Dedifferentiated amniotic fluid mesenchymal stem cell (primary cell): ENCODE measurements around the gene PNMA8A.
"Not testable (repeated sequence)": the region's sequence is repeated elsewhere in the genome, so short reads cannot be mapped to it uniquely, and the experiment has no call there.

ENCODE experiments used
- DNase-seq: peaks from one replicate; pipeline ENCODE4 v3.0.0-alpha.2; 2016; ENCODE audit errors: extremely low spot score

The PNMA8A gene

DNA sequence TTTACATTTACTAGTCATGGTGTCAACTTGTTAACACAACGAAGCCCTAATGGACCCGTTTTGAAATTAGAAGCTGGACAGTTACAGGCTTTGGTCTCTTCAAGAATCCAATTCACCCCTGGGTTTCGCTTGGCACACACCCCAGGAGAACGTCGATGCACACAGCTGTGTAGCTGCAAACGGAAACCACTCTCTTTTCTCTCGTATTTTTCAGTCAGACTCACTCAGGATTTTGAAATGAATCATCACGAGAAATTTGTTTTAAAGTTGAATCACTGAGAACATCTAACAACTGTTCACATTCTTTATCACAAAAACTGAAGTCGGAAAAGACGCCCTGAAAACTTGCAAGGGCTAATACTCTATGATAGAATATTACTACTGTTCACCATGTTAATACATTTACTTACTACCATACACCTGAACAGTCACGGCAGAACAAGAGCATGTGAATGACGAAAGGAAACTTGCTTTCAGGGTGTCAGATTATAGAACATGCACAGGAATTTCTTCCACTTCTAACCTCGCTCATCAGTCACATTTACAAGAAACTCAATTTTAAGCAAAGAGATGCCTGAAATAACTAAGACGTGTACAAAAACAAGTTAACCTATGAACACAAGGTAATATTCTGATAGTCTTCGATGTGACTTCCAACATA is 4.7 kb downstream of the PNMA8A start:
- DNase-seq, result peak; percentile 76

DNA sequence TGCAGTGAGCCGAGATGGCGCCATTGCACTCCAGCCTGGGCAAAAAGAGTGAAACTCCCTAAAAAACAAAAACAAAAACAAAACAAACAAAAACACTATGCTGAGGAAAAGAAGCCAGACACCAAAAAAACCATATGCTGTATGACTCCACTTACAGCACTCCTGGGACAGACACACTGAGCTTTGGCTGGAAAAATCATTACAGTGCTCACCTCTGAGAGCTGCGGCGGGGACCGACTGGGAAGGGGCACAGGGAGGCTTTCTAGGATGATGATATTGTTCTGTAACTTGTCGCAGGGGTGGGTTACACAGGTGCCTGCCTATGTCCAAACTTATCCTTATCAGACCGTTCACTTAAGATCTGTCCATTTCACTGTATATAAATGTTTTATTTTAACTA is 7.8 kb downstream of the PNMA8A start:
- no peak for DNase-seq

DNA sequence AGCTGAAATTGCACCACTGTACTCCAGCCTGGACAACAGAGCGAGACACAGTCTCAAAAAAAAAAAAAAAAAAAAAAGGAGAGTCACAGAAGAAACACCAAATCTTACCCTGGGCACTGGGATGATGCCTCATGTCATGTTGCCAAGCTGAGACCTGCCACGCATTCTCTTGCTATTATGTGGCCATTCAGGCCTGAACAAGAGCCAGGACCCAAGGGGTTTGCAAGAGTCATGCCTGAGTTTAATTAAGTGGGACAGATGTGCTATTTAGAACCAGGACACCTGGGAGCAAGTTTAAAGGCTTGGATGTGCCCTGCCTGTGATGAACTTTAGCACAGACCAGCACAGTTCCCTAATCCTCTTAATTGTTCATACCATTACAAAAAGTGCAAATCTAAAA is 9.8 kb downstream of the PNMA8A start:
- no peak for DNase-seq

DNA sequence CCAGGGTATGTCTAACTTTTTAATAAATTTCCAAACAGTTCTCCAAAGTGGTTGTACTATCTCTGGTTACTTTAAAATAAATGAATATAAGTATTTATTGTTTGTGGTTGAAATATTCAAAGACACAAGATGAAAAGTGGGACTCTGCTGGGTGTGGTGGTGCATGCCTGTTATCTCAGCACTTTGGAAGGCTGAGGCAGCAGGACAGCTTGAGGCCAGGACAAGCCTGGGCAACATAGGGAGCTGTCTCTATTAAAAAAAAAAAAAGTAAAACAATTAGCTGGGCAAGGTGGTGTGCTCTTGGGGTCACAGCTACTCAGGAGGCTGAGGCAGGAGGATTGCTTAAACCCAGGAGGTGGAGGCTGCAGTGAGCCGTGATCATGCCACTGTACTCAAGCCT is 10.4 kb downstream of the PNMA8A start:
- no peak for DNase-seq

DNA sequence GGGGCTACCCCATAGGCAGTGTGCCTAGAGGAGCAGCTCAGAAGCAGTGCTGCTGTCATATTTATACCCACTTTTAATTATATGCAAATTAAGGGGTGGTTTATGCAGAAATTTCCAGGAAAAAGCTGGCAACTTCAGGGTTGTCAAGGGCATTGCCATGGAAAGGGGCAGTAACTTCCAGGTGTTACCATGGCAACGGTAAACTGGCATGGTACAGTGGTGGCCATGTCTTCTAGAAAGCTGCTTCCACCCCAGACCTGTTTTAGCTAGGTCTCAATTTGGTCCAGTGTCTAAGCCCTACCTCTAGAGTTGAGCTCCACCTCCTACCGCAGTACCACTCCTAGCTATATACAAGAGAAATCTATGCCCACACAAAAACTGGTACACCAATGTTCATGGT is 11.3 kb downstream of the PNMA8A start:
- no peak for DNase-seq

DNA sequence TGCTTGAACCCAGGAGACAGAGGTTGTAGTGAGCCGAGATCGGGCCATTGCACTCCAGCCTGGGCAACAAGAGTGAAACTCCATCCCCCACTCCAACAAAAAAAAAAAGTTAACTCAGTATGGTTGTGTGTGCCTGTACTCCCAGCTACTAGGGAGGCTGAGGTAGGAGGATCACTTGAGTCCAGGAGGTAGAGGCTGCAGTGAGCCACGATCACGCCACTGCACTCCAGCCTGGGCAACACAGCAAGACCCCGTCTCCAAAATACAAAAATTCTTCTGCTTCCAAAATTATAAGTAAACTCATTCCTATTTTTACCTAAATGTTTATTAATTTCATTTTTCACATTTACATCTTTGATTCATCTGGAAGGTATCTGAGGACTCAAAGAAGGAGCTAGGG is 14.4 kb downstream of the PNMA8A start:
- DNase-seq, result no peak

DNA sequence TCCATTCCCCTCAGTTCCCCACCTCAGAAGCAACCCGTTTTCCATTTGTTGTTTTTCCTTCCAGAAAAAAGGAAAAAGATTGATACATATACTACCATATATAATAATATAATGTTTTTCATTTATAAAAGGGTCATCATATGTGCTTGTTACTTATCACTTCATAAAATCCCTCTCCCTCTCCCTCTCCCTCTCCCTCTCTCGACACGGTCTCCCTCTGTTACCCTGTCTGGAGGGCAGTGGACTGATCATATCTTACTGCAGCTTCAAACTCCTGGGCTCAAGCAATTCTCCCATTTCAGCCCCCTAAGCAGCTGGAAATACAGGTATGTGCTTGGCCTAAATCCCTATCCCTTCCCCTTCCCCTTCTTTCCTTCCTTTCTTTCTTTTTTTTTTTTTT is 17.1 kb downstream of the PNMA8A start:
- no peak for DNase-seq

DNA sequence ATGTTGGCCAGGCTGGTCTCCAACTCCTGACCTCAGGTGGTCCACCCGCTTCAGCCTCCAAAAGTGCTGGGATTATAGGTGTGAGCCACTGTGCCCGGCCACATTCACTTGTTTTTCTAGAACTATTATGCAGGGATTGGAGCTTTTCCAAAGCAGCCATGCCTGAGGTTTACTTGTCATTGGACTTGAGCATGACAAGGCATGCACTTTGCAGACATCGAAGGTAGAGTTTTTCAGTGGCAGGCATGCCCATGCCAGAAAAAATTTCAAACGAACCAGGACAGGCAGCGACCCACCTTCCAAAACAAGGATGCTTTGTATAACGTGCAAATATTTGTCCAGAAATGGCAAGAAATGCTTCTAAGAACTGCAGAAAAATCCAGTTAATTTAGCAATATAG is 17.7 kb downstream of the PNMA8A start:
- DNase-seq, result no peak

DNA sequence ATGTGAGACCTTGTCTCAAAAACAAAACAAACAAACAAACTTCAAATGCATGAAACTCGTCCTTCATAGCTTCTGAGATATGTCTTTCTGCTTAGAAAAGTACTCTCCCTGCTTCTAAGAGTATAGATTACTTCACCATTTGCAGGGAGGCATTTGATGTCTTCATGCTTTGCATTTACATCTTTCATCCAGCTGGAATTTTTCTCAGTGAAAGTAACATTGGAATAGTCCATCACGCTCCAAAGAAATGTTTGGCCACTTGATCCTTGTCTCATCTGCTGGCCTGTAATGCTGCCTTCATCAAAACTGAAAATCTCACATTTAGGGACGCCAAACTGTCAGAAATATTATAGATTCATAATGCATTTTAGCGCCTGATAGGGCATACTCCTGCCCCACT is 19.2 kb downstream of the PNMA8A start:
- no peak for DNase-seq

DNA sequence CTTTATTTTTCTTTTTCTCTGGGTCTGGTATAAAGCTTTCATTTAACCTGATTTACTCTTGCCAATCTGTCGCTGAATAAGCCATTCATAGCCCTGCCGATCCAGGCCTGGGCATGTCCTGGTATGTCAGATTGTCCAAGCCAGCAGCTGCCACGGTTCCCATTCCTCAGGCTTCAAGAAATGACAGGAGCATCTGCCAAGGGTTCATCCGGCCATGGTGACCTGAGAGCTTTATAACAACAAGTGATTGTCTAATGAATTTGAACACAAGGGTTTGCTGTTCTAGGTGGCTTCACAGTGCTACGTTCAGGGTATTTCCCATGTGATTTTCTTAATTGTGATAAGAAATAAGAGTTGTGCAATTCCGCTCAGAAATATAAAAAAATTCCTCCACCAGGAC is 20.0 kb downstream of the PNMA8A start:
- DNase-seq, result no peak

DNA sequence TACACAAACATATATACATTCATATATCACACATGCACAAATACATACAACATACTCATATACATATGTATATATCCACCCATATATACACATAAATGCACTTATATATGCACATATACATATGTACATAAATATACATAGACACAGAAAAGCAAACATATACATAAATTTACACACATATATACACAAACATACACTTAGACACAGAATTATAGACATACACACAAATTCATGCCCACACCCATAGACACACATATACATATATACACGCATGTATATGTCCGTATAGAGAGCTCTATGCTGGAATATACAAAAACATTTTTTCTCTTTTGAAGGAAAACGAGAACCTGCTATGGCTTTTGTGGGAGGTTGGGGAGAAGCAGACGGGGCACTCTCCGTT is 20.6 kb downstream of the PNMA8A start:
- DNase-seq, result no peak

DNA sequence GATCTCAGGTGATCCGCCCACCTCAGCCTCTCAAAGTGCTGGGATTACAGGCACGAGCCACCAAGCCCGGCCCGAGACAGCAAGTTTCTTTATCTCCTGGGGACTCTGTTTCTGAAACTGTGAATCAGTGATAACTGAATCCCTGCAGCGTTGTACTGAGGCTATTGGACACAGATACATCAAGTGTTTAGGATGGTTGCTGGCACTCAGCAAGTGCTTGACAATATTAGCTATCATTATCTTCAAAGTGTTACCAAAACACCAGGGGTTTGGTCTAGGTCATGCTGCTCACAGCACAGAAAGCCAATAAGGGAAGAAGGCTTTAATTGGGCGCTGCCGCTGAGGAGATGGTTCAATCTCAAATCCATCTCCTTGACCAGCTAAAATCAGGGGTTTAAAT is 22.1 kb downstream of the PNMA8A start:
- DNase-seq, result no peak

DNA sequence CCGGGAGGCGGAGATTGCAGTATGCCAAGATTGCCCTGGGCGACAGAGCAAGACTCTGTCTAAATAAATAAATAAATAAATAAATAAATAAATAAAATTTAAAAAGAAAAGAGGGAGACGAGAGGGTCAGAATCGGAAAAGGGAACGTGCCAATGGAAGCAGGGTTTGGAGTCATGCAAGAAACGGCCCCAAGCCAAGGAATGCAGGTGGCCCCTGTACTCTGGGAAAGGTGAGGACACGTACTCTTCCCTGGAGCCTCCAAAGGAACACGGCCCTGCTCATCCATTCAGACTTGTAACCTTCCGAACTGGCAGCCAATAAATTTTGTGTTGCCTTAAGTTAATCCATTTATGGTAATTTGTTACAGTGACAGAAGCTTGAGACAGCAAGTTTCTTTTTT is 22.8 kb downstream of the PNMA8A start:
- DNase-seq, result no peak

DNA sequence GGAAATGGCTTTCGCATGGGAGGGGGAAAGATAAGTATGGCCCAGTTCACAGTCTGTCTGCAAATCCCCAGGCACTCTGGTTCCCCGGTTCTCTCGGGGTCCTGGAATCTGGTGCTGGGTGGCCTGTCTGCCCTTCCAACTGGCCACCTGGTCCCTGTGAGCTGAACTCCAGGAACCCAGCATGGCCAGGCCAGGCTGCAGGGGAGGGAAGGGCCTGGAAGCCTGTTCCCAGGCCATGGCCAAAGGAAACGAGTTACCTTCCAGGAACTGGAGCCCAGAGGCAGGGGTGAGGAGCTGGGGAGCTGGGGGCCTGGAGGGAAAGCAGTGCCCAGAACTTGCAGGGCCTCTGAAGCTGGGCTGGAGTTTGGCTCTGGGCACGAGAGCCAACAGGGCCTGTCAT is 23.5 kb downstream of the PNMA8A start:
- no peak for DNase-seq

DNA sequence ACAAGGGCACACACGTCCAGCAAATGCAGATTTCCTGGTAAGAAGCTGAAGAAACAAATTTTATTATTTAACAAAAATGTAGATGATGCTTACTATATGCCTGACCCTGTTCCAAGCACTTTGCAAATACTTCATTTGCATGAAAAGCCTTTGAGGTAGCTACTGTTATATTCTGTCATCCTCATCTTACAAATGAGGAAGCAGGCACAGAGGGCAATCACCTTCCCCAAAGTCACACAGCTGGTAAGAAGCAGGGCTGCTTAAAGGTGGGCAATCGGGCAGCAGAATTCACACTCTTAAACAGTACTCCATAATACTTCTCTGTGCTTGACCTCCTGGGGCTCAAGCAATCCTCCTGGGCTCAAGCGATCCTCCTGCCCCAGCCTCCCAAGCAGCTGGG is 24.4 kb downstream of the PNMA8A start:
- DNase-seq, result no peak

DNA sequence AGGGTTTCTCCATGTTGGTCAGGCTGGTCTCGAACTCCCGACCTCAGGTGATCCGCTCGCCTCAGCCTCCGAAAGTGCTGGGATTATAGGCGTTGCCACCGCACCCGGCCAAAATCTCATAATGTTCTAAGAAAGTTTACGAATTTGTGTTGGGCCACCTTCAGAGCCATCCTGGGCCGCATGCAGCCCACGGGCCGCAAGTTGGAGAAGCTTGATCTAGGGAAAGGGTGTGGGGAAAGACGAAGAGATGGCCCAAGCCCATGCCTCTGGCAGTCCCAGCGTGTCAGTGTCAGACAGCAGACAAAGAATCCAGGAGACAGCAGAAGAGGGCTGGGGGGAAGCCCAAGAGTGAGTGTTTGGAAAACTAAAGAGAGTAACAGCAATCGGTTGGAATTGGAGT is 25.3 kb downstream of the PNMA8A start:
- no peak for DNase-seq

DNA sequence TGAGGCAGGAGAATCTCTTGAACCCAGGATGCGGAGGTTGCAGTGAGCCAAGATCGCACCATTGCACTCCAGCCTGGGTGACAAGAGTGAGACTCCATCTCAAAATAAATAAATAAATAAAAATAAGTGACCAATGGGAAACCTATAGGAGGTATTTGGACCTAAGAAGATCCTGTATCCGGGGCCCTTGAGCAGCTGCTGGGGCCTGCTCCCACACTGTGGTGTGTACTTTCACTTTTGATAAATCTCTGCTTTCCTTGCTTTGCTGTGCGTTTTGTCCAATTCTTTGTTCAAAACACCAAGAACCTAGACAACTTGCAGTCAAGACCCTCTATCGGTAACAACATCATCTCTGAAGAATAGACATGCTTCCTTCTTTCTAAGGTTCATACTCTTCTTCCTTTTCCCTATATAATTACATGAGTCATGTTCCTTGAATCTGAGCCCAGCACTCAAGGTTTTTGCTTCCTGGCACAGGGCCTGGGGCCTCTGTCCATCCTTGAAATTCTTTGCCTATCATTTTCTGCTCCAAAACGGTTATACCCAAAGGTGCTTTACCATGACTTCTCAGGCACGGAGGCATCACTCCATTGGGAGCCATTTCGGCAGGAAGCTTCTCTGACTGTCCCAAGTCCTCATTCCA is 28.4 kb downstream of the PNMA8A start:
- DNase-seq, result peak; percentile 68

DNA sequence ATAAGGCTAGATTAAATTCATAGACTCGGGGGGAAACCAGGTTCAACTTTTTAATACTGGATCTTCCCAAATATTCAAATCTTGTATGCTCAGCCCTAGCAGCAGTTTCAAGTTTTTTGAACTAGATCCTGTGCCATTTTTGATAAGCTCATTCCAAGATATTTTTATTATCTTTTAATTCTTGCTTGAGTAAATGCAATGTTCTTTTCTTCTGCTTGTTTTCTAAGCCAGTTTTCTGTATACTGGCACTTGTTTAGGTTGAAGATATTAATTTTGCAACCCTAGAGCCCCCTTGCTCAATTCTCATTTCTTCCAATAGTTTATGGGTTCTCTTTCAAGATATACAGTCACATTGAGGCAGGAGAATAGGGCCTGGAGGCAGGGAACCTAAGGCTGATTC is 29.5 kb downstream of the PNMA8A start:
- no peak for DNase-seq

DNA sequence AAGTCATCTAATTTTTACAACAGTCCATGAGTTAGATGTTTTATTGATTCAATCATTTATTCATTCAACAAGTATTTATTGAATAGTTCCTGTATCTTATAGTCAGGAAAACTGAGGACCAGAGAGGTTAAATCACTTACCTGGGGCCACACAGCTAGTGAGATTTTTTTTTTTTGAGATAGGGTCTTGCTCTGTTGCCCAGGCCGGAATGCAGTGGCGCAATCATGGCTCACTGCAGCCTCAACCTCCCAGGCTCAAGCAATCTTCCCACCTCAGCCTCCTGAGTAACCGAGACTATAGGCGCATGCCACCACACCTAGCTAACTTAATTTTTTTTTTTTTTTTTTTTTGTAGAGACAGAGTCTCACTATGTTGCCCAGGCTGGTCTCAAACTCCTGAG is 35.7 kb downstream of the PNMA8A start:
- not testable (repeated sequence) for DNase-seq

DNA sequence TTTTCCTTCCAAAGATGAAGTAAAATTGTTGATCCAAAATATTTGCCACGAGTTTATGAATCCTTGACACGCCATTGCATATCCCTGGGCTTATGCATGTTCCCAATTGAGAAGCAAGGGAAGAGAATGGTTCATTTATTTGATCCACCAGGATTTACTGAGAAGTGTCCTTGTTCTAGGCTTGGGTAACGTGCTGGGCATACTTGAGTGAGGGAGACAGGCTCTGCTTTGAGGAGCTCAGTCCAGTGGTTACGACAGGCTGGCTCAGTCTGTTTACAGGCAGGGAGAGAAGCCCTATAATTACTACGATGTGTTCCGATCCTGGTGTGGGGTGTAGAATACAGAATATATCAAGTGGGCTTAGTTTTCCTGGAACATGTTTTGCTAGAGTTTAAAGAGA is 36.4 kb downstream of the PNMA8A start:
- DNase-seq, result no peak

DNA sequence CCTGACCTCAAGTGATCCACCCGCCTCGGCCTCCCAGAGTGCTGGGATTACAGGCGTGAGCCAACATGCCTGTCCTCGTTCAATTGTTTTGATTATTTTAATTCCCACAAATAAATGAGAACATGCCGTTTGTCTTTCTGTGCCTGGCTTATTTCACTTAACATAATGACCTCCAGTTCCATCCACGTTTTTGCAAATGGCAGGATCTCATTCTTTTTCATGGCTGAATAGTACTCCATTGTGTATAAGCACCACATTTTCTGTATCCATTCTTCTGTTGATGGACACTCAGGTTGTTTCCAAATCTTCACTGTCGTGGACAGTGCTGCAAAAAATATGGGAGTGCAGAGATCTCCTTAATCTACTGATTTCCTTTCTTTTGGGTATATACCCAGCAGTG is 37.9 kb downstream of the PNMA8A start:
- not testable (repeated sequence) for DNase-seq

DNA sequence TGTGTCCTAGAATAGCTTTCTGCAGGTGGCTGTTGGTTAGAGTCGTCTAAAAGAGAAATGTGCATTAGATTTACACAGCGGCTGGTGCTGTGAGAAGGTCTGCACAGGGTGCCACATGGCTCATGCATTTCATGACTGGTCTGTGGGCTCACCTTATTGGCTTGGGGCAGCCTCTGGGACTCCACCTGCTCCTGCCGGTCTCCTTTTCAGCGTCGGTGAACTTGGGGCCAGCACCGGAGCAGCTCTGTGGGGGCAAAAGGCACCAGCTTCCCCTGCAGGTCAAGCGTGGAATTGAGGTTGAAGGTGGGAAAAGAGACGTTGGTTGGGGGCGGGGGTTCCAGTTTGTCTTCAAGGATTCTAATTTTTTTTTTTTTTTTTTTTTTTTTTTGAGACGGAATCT is 39.5 kb downstream of the PNMA8A start:
- no peak for DNase-seq

DNA sequence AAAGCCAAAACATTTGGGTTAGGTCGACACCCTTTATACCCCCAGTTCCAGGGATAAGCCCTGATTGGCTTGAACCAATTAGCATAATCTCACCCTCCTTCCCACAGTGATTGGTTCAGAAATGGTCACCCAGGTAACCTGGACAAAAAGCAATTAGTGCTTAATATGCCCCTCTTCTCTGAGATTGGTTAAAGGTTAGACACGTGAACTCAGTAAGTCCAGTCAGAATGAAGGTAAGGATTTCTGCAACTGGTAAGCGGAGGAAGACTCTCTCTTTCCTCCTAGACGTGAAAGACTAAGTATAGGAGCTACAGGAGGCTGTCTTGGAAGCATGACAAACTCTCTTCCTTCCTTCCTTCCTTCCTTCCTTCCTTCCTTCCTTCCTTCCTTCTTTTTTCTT is 41.4 kb downstream of the PNMA8A start:
- DNase-seq, result no peak
